ENCODE measurements around the gene CLCF1. TPM values are rescaled to one million over a fixed set of nuclear protein-coding genes. Genes with fewer than 3 reads are reported as not detected.
A peak's percentile ranks its signal among the peaks of the same experiment; 100 is the strongest.

The CLCF1 gene
- total RNA-seq, 1 donor from 2014 or later = 0.63 TPM

GRCh38 chr11:67412495-67413179, 39.2 kb upstream of the CLCF1 start:
- H3K9me3 Mint-ChIP-seq = no peaks in the 10 kb centered on the region
- H3K27me3 Mint-ChIP-seq = peaks cover 17% of the 10 kb centered on the region
- intact Hi-C loops (cut with micrococcal nuclease) = no loop called here
- no peak for DNase-seq
- H3K36me3 Mint-ChIP-seq (ENCODE audit: low read depth) = peaks cover 14% of the 10 kb centered on the region
- H3K4me3 Mint-ChIP-seq = peak overlapping the region; percentile 28
- no peak overlapping the region for H3K27ac Mint-ChIP-seq
- peaks cover 51% of the 10 kb centered on the region for H3K4me1 Mint-ChIP-seq

- peaks cover 15% of the 10 kb centered on the region for H3K27me3 Mint-ChIP-seq
- peaks cover 56% of the 10 kb centered on the region for H3K4me1 Mint-ChIP-seq
- H3K4me3 Mint-ChIP-seq = no peak overlapping the region
- no peaks in the 10 kb centered on the region for H3K9me3 Mint-ChIP-seq
- peaks cover 22% of the 10 kb centered on the region for H3K36me3 Mint-ChIP-seq (ENCODE audit: low read depth)
- DNase-seq = no peak
- intact Hi-C loops (cut with micrococcal nuclease) = no loop called here
- no peak overlapping the region for H3K27ac Mint-ChIP-seq
Observed at GRCh38 chr11:67411785-67412152, 38.4 kb upstream of the CLCF1 start.

DNA sequence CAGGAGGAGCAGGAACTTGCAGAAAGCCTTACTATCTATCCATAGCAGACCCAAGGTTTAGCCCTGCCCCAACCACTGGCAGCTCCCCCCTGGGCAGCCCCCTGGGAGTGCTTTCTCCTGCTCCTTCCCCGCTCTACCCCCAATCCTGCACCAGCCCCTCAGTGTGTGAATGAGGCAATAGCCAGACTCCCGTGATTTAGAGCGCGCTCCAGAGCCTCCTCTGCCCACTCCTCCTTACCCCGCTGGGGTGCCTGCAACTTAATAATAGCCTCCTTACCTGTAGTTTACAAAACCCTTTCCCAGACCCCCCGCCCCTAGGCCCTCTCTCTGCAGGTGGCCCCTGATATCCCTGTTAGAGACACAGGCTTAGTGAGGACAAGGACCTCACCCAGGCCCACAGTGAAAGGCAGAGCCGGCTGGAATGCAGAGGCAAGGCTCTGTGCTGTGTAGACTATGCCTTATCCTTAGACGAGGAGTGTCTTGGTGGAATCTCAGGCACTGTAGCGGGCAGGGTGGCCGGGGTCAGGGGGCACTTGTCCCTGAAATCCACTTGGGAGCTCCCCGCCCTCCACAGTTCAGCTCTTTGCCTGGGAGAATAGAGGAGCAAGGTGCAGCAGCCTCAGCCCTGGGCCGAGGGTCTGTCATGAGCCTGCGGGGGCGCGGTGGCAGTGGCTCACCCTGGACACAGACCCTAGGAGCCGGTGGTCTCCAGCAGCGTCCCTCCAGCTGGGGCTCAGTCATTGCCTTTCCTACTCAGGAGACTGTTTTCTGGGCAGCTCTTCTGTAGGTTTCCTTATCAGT, 37.8 kb upstream of the CLCF1 start:
- Mint-ChIP-seq H3K4me1 (peaks cover 56% of the 10 kb centered on the region), H3K4me3 (peak overlapping the region; percentile 58)
- intact Hi-C loops (cut with micrococcal nuclease) = no loop called here

DNA sequence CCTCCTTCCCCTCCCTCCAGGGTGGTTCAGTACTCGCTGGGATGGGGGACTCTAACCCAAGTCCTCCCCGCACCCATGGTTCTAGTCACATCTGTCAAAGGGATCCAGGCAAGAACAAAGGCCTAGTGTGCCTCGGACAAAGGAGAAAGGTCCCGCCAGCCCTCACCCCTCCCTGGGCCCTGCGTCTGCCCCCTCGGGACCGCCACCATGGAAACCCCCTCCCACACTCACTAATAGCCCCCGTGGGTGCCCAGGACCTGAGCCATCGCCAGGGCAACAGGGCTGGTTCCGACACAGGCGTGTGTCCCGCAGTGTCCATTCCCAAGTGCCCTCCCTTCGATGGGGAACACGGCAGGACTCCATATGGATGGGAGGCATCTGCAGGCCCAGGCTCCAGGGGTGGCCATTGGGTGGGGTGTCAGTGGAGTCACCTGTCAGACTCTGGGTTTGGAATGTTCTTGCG, 37.0 kb upstream of the CLCF1 start:
- Mint-ChIP-seq H3K36me3 (ENCODE audit: low read depth) (peaks cover 29% of the 10 kb centered on the region), H3K27ac (peak overlapping the region; percentile 94), H3K4me3 (peak overlapping the region; percentile 88), H3K9me3 (no peaks in the 10 kb centered on the region), H3K27me3 (peaks cover 7% of the 10 kb centered on the region), H3K4me1 (peaks cover 58% of the 10 kb centered on the region)
- intact Hi-C loops (cut with micrococcal nuclease) = no loop called here
- no peak for DNase-seq

More for the DNA sequence above, 37.8 kb upstream of the CLCF1 start:
- Mint-ChIP-seq H3K27me3 (peaks cover 10% of the 10 kb centered on the region), H3K36me3 (ENCODE audit: low read depth) (peaks cover 25% of the 10 kb centered on the region), H3K9me3 (no peaks in the 10 kb centered on the region), H3K27ac (no peak overlapping the region)
- DNase-seq = no peak

DNA sequence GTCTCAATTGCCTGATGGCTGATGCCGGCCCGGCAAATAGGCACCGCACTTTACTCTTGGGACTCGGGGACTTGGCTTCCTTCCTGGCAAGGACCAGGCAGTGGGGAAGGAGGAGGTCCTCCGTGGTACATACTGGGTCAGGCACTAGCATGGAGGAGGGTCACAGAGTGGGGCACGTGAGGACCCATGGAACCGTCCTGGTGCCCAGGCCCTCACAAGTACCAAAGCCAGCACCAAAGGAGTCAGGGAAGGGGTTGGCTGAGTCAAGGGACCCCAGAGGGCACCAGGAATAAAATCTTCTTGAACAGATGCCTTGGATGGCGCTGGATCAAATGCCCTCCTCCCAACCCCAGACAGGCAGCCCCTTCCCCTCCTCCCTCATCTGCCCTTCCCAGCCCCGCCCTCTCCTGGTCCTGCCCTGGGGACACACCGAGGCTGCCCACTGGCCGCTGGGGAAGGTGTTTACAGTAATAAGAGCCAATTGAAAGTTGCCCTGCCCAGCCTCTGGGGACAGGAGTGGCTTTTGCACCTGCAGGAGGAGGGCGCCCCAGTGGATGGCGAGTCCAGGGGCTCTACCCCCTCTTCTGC, 36.5 kb upstream of the CLCF1 start:
- Mint-ChIP-seq H3K27ac (peak overlapping the region; percentile 94), H3K9me3 (no peaks in the 10 kb centered on the region), H3K4me3 (peak overlapping the region; percentile 88), H3K36me3 (ENCODE audit: low read depth) (peaks cover 34% of the 10 kb centered on the region), H3K4me1 (peaks cover 62% of the 10 kb centered on the region), H3K27me3 (peaks cover 5% of the 10 kb centered on the region)
- intact Hi-C loops (cut with micrococcal nuclease) = loop anchor here (2.0 kb wide), 1 partner anchor 27 kb away; the partner anchor contains the start of gene PTPRCAP
- no peak for DNase-seq

DNA sequence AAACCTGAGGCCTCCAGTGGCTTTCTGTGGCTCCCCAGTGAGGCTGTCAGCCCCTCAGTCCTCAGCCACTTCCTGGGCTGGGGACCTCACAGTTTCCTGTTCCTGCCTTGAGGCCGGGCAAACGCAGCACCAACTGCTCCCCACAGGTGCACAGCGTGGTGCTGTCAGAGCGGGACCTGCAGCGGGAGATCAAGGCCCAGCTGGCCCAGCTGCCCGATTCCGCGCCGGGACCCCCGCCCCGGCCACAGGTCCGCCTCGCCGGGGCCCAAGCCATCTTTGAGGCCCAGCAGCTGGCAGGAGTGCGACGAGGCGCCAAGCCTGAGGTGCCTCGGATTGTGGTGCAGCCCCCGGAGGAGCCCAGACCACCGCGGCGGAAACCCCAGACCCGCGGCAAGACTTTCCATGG, 35.9 kb upstream of the CLCF1 start:
- Mint-ChIP-seq H3K4me3 (peak overlapping the region; percentile 90), H3K36me3 (ENCODE audit: low read depth) (peaks cover 39% of the 10 kb centered on the region)

GRCh38 chr11:67408437-67409200, 35.2 kb upstream of the CLCF1 start:
- Mint-ChIP-seq H3K9me3 (no peaks in the 10 kb centered on the region), H3K27me3 (peaks cover 4% of the 10 kb centered on the region), H3K27ac (peak overlapping the region; percentile 86), H3K36me3 (ENCODE audit: low read depth) (peaks cover 40% of the 10 kb centered on the region), H3K4me1 (peaks cover 68% of the 10 kb centered on the region), H3K4me3 (peak overlapping the region; percentile 90)
- intact Hi-C loops (cut with micrococcal nuclease) = loop anchor here (2.0 kb wide), 1 partner anchor 28 kb away; the partner anchor contains the start of gene PTPRCAP
- DNase-seq = no peak

More for the DNA sequence above, 35.9 kb upstream of the CLCF1 start:
- Mint-ChIP-seq H3K27me3 (peaks cover 4% of the 10 kb centered on the region), H3K4me1 (peaks cover 67% of the 10 kb centered on the region), H3K9me3 (no peaks in the 10 kb centered on the region), H3K27ac (peak overlapping the region; percentile 94)
- intact Hi-C loops (cut with micrococcal nuclease) = loop anchor here (2.0 kb wide), 1 partner anchor 28 kb away; the partner anchor contains the start of gene PTPRCAP
- DNase-seq = peak; percentile 94

DNA sequence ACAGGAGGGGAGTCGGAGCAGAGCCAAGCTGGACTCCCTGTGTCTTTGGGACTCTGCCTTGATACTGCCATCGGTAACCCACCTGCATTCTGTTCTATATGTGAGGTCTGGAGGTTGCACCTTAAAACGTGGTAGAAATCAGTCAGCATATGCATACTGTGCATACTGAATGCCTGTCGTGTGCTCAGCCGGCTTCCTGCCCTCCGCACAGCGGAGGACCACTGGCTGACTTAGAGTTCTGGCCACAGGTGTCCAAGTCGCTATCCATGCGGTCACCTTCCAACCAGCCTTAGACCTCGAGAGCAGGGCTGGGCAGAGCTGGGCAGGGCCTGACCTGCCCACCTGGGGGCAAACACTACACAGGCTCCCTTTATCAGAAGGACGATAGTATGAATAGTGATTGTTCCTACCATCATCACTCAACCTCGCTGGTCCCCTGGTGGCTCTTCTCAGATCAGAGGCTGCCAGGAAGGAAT, 34.3 kb upstream of the CLCF1 start:
- Mint-ChIP-seq H3K27me3 (no peaks in the 10 kb centered on the region), H3K36me3 (ENCODE audit: low read depth) (peaks cover 42% of the 10 kb centered on the region), H3K4me1 (peaks cover 70% of the 10 kb centered on the region), H3K4me3 (peak overlapping the region; percentile 90), H3K27ac (peak overlapping the region; percentile 86), H3K9me3 (no peaks in the 10 kb centered on the region)
- DNase-seq = no peak
- intact Hi-C loops (cut with micrococcal nuclease) = loop anchor here (2.0 kb wide), 1 partner anchor 29 kb away; the partner anchor contains the start of gene PTPRCAP

DNA sequence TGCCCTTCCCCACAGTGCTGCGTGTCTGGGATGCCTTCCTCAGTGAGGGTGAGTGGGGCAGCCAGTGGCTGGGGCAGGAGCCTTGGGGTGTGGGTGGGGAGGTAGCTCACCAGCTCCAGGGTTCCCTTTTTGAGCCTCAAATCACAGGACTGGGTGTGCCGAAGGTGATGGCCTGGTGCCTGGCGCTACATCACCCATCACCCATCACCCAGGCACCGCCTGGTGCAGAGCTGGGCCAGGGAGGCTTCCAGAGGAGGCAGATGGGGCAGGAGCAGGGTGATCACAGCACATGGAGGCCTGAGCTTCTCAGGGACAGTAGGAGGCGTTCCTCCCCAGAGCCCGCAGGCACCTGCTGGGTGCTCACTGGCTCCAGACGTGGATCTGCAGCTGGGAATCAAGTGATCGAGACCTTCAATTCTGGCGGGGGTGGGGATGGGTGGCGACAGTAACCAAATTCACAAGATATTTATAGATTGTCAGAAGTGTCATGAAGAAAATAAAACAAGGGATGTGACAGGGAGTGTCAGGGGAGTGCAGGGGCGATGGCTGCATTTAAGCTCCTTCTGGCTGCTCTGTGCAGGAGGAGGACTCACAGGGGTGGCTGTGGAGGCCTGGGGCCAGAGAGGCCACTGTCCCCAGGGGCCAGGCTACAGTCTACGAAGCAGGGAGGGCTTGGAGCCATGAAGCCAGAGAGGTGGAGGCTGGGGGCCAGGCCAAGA, 33.7 kb upstream of the CLCF1 start:
- peaks cover 42% of the 10 kb centered on the region for H3K36me3 Mint-ChIP-seq (ENCODE audit: low read depth)
- H3K4me1 Mint-ChIP-seq = peaks cover 68% of the 10 kb centered on the region
- DNase-seq = no peak
- H3K27ac Mint-ChIP-seq = peak overlapping the region; percentile 86
- H3K9me3 Mint-ChIP-seq = no peaks in the 10 kb centered on the region
- peak overlapping the region; percentile 90 for H3K4me3 Mint-ChIP-seq
- intact Hi-C loops (cut with micrococcal nuclease) = no loop called here
- no peaks in the 10 kb centered on the region for H3K27me3 Mint-ChIP-seq

- Mint-ChIP-seq H3K4me3 (peak overlapping the region; percentile 90), H3K9me3 (no peaks in the 10 kb centered on the region), H3K27ac (peak overlapping the region; percentile 86), H3K4me1 (peaks cover 65% of the 10 kb centered on the region), H3K36me3 (ENCODE audit: low read depth) (peaks cover 42% of the 10 kb centered on the region), H3K27me3 (no peaks in the 10 kb centered on the region)
- no peak for DNase-seq
- intact Hi-C loops (cut with micrococcal nuclease) = no loop called here
Observed at GRCh38 chr11:67406420-67406968, 33.1 kb upstream of the CLCF1 start.

GRCh38 chr11:67405688-67406339, 32.4 kb upstream of the CLCF1 start:
- Mint-ChIP-seq H3K4me1 (peaks cover 61% of the 10 kb centered on the region), H3K9me3 (no peaks in the 10 kb centered on the region), H3K27ac (peak overlapping the region; percentile 86), H3K36me3 (ENCODE audit: low read depth) (peaks cover 39% of the 10 kb centered on the region), H3K4me3 (peak overlapping the region; percentile 90), H3K27me3 (no peaks in the 10 kb centered on the region)
- intact Hi-C loops (cut with micrococcal nuclease) = no loop called here
- DNase-seq = no peak

DNA sequence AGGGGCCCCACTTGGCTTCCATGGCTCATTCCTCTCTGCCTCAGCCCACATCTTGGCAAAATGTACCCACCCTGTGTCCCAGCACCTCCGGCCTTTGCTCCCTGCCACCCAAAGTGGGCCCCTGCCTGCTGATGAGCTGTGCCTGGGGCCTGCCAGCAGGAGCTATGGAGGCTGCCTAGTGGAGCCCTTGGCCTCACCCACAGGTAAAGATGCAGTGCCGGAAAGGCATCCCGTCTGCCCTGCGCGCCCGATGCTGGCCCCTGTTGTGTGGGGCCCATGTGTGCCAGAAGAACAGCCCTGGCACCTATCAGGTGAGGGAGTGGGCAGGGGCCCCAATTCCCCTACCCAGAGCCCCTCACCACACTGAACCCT, 31.8 kb upstream of the CLCF1 start:
- intact Hi-C loops (cut with micrococcal nuclease) = no loop called here
- peak overlapping the region; percentile 90 for H3K4me3 Mint-ChIP-seq
- peaks cover 60% of the 10 kb centered on the region for H3K4me1 Mint-ChIP-seq
- H3K36me3 Mint-ChIP-seq (ENCODE audit: low read depth) = peaks cover 40% of the 10 kb centered on the region
- peak overlapping the region; percentile 86 for H3K27ac Mint-ChIP-seq
- H3K9me3 Mint-ChIP-seq = no peaks in the 10 kb centered on the region
- no peak for DNase-seq
- H3K27me3 Mint-ChIP-seq = no peaks in the 10 kb centered on the region
